OCI-LY7 (cell line): ENCODE data around the gene POLR3F.

Source experiments
- EZH2phosphoT487 ChIP-seq: fragments of 200-600 bp; sonication (generic); IDR thresholded peaks from 2 replicates; pipeline ENCODE4 v1.6.1; 2018; ENCODE audit warnings: low read depth, borderline replicate concordance, mild to moderate bottlenecking, mixed run types, antibody characterized with exemption, low read length, moderate library complexity, mixed read lengths
- TF ChIP-seq, protein P1 (sequence below): fragments of 200-600 bp; sonication (generic); conservative IDR thresholded peaks from 2 replicates; pipeline ENCODE4 v1.5.1; 2014; ENCODE audit warnings: mild to moderate bottlenecking, antibody characterized with exemption, low read length, moderate library complexity, mixed read lengths

GRCh38 chr20:18507218-18508191, 40.3 kb downstream of the POLR3F start, which contains the start of gene SEC23B:
- TF ChIP-seq, protein P1, sequence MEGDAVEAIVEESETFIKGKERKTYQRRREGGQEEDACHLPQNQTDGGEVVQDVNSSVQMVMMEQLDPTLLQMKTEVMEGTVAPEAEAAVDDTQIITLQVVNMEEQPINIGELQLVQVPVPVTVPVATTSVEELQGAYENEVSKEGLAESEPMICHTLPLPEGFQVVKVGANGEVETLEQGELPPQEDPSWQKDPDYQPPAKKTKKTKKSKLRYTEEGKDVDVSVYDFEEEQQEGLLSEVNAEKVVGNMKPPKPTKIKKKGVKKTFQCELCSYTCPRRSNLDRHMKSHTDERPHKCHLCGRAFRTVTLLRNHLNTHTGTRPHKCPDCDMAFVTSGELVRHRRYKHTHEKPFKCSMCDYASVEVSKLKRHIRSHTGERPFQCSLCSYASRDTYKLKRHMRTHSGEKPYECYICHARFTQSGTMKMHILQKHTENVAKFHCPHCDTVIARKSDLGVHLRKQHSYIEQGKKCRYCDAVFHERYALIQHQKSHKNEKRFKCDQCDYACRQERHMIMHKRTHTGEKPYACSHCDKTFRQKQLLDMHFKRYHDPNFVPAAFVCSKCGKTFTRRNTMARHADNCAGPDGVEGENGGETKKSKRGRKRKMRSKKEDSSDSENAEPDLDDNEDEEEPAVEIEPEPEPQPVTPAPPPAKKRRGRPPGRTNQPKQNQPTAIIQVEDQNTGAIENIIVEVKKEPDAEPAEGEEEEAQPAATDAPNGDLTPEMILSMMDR, result no peak
- TF ChIP-seq EZH2phosphoT487, result no peak
